Activated naive CD8-positive, alpha-beta T cell treated with anti-CD3 and anti-CD28 coated beads, Interleukin-2, amount 10 ng/mL, durations not matched to agents 7 days and 5 days (primary cell): ENCODE results near the gene CLN5. TPM values are rescaled to one million over a fixed set of nuclear protein-coding genes. Genes with fewer than 3 reads are reported as not detected.

ENCODE experiments used
- ATAC-seq: fragments of 150-1000 bp; cut with Tn5 transposase; one replicate; pipeline ENCODE4 v1.10.0; 2021; ENCODE audit warnings: low read depth, moderate library complexity
- POLR2A ChIA-PET: fragments of 350-600 bp; sonication (Branson Sonifier 250); formaldehyde crosslinking; loops from one replicate; lab custom pipeline; 2021; ENCODE audit warnings: antibody characterized with exemption; lab: Charles Lee
- DNase-seq: peaks from one replicate; pipeline ENCODE4 v3.0.0; 2021
- H3K27ac Mint-ChIP-seq: one replicate; pipeline ENCODE4 v1.8.0; 2022; ENCODE audit warnings: mild to moderate bottlenecking, mixed read lengths
- H3K27me3 Mint-ChIP-seq: one replicate; pipeline ENCODE4 v1.8.0; 2022; ENCODE audit warnings: mild to moderate bottlenecking, moderate library complexity, mixed read lengths
- H3K36me3 Mint-ChIP-seq: one replicate; pipeline ENCODE4 v1.8.0; 2021; ENCODE audit warnings: mild to moderate bottlenecking, mixed read lengths
- H3K4me1 Mint-ChIP-seq: one replicate; pipeline ENCODE4 v1.8.0; 2021; ENCODE audit warnings: mixed read lengths
- H3K4me3 Mint-ChIP-seq: one replicate; pipeline ENCODE4 v1.8.0; 2022; ENCODE audit warnings: mild to moderate bottlenecking, moderate library complexity, mixed read lengths
- H3K9me3 Mint-ChIP-seq: one replicate; pipeline ENCODE4 v1.8.0; 2021; ENCODE audit warnings: mixed read lengths
- total RNA-seq, 2 experiments: library from RNA; stranded (reverse); gene quantifications; one replicate each; pipeline ENCODE4 v1.2.3, GENCODE V29; 2021

CLN5 gene
- total RNA-seq, 2 experiments from 2014 or later = 15.4 to 18.9 TPM

GRCh38 chr13:77013853-77014542 lies 22.1 kb downstream of the CLN5 start:
- Mint-ChIP-seq H3K4me3 (no peak overlapping the region), H3K27ac (no peak overlapping the region), H3K4me1 (peaks cover 9% of the 10 kb centered on the region), H3K9me3 (no peaks in the 10 kb centered on the region), H3K27me3 (no peaks in the 10 kb centered on the region), H3K36me3 (peaks cover 49% of the 10 kb centered on the region)
- no peak for ATAC-seq
- POLR2A ChIA-PET = interaction anchor here (0.6 to 1.5 kb wide), 2 partner anchors 22 to 29 kb away, joined by 3 to 6 read pairs; partner anchors contain the start of gene CLN5
- no peak for DNase-seq

GRCh38 chr13:77014906-77015685 lies 23.2 kb downstream of the CLN5 start:
- DNase-seq (no peak), ATAC-seq (no peak)
- no peaks in the 10 kb centered on the region for H3K27me3 Mint-ChIP-seq
- H3K27ac Mint-ChIP-seq = no peak overlapping the region
- H3K4me3 Mint-ChIP-seq = no peak overlapping the region
- peaks cover 41% of the 10 kb centered on the region for H3K36me3 Mint-ChIP-seq
- peaks cover 8% of the 10 kb centered on the region for H3K4me1 Mint-ChIP-seq
- no peaks in the 10 kb centered on the region for H3K9me3 Mint-ChIP-seq
- POLR2A ChIA-PET = interaction anchor here (1.5 kb wide), 1 partner anchor 24 kb away, joined by 6 read pairs; the partner anchor contains the start of gene CLN5

GRCh38 chr13:77016251-77016812 lies 24.5 kb downstream of the CLN5 start:
- no peaks in the 10 kb centered on the region for H3K27me3 Mint-ChIP-seq
- POLR2A ChIA-PET = interaction anchor here (0.9 to 2.1 kb wide), 2 partner anchors 10 to 25 kb away, joined by 5 to 23 read pairs; partner anchors contain the start of genes CLN5 and FBXL3
- no peak overlapping the region for H3K4me3 Mint-ChIP-seq
- H3K9me3 Mint-ChIP-seq = no peaks in the 10 kb centered on the region
- ATAC-seq = no peak
- no peak for DNase-seq
- peaks cover 8% of the 10 kb centered on the region for H3K4me1 Mint-ChIP-seq
- peaks cover 37% of the 10 kb centered on the region for H3K36me3 Mint-ChIP-seq
- no peak overlapping the region for H3K27ac Mint-ChIP-seq

GRCh38 chr13:77016888-77017623 lies 25.2 kb downstream of the CLN5 start:
- no peak overlapping the region for H3K27ac Mint-ChIP-seq
- no peaks in the 10 kb centered on the region for H3K27me3 Mint-ChIP-seq
- peaks cover 11% of the 10 kb centered on the region for H3K4me1 Mint-ChIP-seq
- POLR2A ChIA-PET = interaction anchor here (2.1 kb wide), 1 partner anchor 9 kb away, joined by 23 read pairs; the partner anchor contains the start of gene FBXL3
- DNase-seq = no peak
- no peak for ATAC-seq
- no peak overlapping the region for H3K4me3 Mint-ChIP-seq
- H3K9me3 Mint-ChIP-seq = no peaks in the 10 kb centered on the region
- H3K36me3 Mint-ChIP-seq = peaks cover 32% of the 10 kb centered on the region

GRCh38 chr13:77019756-77020155 lies 27.9 kb downstream of the CLN5 start:
- ATAC-seq (no peak), DNase-seq (no peak)
- H3K27ac Mint-ChIP-seq = no peak overlapping the region
- no peaks in the 10 kb centered on the region for H3K27me3 Mint-ChIP-seq
- H3K4me1 Mint-ChIP-seq = peaks cover 31% of the 10 kb centered on the region
- H3K36me3 Mint-ChIP-seq = peaks cover 18% of the 10 kb centered on the region
- H3K4me3 Mint-ChIP-seq = no peak overlapping the region
- POLR2A ChIA-PET = no interaction called here
- no peaks in the 10 kb centered on the region for H3K9me3 Mint-ChIP-seq

- Mint-ChIP-seq H3K27ac (no peak overlapping the region), H3K4me3 (no peak overlapping the region), H3K36me3 (peaks cover 8% of the 10 kb centered on the region), H3K27me3 (no peaks in the 10 kb centered on the region), H3K4me1 (peaks cover 35% of the 10 kb centered on the region), H3K9me3 (no peaks in the 10 kb centered on the region)
- ATAC-seq (no peak), DNase-seq (no peak)
- POLR2A ChIA-PET = interaction anchor here (1.6 kb wide), 1 partner anchor 31 kb away, joined by 4 read pairs; the partner anchor contains the start of gene CLN5
These were observed 30.5 kb downstream of the CLN5 start for GRCh38 chr13:77022341-77022740.

- no peaks in the 10 kb centered on the region for H3K9me3 Mint-ChIP-seq
- H3K4me3 Mint-ChIP-seq = peak overlapping the region; percentile 99
- H3K36me3 Mint-ChIP-seq = peaks cover 7% of the 10 kb centered on the region
- ATAC-seq (peak; percentile 65), DNase-seq (peak; percentile 84)
- POLR2A ChIA-PET = interaction anchor here (0.6 to 4.0 kb wide), 18 partner anchors 8 to 1475 kb away, joined by 3 to 78 read pairs (median 4); partner anchors contain the start of genes CLN5, KCTD12 and MYCBP2
- H3K27ac Mint-ChIP-seq = peak overlapping the region; percentile 92
- peaks cover 3% of the 10 kb centered on the region for H3K27me3 Mint-ChIP-seq
- H3K4me1 Mint-ChIP-seq = peaks cover 38% of the 10 kb centered on the region
These were observed 34.5 kb downstream of the CLN5 start for GRCh38 chr13:77026255-77026860.

GRCh38 chr13:77026861-77027621 lies 35.2 kb downstream of the CLN5 start, which contains the start of gene FBXL3:
Gene FBXL3 (minus strand): TSS chr13:77027159. CDS start chr13:77021860, 5,299 bp downstream.
- Mint-ChIP-seq H3K9me3 (no peaks in the 10 kb centered on the region), H3K4me3 (peak within 1 kb of the TSS; percentile 99), H3K27me3 (peaks cover 3% of the 10 kb centered on the region), H3K27ac (peak within 1 kb of the TSS; percentile 97), H3K4me1 (peaks cover 35% of the 10 kb centered on the region), H3K36me3 (peaks cover 7% of the 10 kb centered on the region)
- DNase-seq = peak; percentile 86
- peak; percentile 67 for ATAC-seq
- POLR2A ChIA-PET = interaction anchor here (0.6 to 4.0 kb wide), 17 partner anchors 9 to 1476 kb away, joined by 3 to 78 read pairs (median 4); partner anchors contain the start of genes CLN5, KCTD12 and MYCBP2

GRCh38 chr13:77028202-77028601 lies 36.3 kb downstream of the CLN5 start:
- peak overlapping the region; percentile 99 for H3K4me3 Mint-ChIP-seq
- peaks cover 24% of the 10 kb centered on the region for H3K4me1 Mint-ChIP-seq
- DNase-seq (no peak), ATAC-seq (no peak)
- peak overlapping the region; percentile 74 for H3K27ac Mint-ChIP-seq
- H3K9me3 Mint-ChIP-seq = no peaks in the 10 kb centered on the region
- peaks cover 3% of the 10 kb centered on the region for H3K36me3 Mint-ChIP-seq
- H3K27me3 Mint-ChIP-seq = peaks cover 3% of the 10 kb centered on the region
- POLR2A ChIA-PET = interaction anchor here (1.2 to 4.0 kb wide), 2 partner anchors 300 to 314 kb away, joined by 3 to 60 read pairs; partner anchors contain the start of gene MYCBP2

GRCh38 chr13:77029436-77029835 lies 37.6 kb downstream of the CLN5 start:
- no peak overlapping the region for H3K27ac Mint-ChIP-seq

GRCh38 chr13:77031656-77032243 lies 39.9 kb downstream of the CLN5 start:
- Mint-ChIP-seq H3K4me1 (peaks cover 7% of the 10 kb centered on the region), H3K9me3 (no peaks in the 10 kb centered on the region), H3K27ac (no peak overlapping the region), H3K4me3 (no peak overlapping the region), H3K36me3 (peaks cover 2% of the 10 kb centered on the region), H3K27me3 (peaks cover 3% of the 10 kb centered on the region)
- POLR2A ChIA-PET = no interaction called here
- DNase-seq (no peak), ATAC-seq (no peak)

More at GRCh38 chr13:77029436-77029835, 37.6 kb downstream of the CLN5 start:
- Mint-ChIP-seq H3K4me1 (peaks cover 15% of the 10 kb centered on the region), H3K27me3 (peaks cover 3% of the 10 kb centered on the region), H3K4me3 (no peak overlapping the region), H3K9me3 (no peaks in the 10 kb centered on the region), H3K36me3 (peaks cover 3% of the 10 kb centered on the region)
- ATAC-seq (no peak), DNase-seq (no peak)
- POLR2A ChIA-PET = no interaction called here
